NCI-H1436 (cell line): ENCODE results near the gene LAMB1.
A peak's percentile ranks its signal among the peaks of the same experiment; 100 is the strongest.
"Not testable (repeated sequence)": the region's sequence is repeated elsewhere in the genome, so short reads cannot be mapped to it uniquely, and the experiment has no call there.

Experiments used
- DNase-seq: peaks from one replicate; lab custom pipeline; 2025; lab: John Stamatoyannopoulos, UW

The LAMB1 gene

GRCh38 chr7:108002726-108003598 is at the start of gene LAMB1:
TSS of gene LAMB1 (minus strand) at chr7:108003161. CDS start at chr7:108002885, 276 bp downstream.
- DNase-seq = peak; percentile 38

GRCh38 chr7:108051454-108051853 is 48.5 kb upstream of the LAMB1 start:
- no peak for DNase-seq

GRCh38 chr7:108049962-108050361 is 47.0 kb upstream of the LAMB1 start:
- DNase-seq = no peak

GRCh38 chr7:108048422-108048821 is 45.5 kb upstream of the LAMB1 start:
- DNase-seq = no peak

GRCh38 chr7:108046952-108047506 is 44.1 kb upstream of the LAMB1 start:
- DNase-seq = no peak

GRCh38 chr7:108045669-108046068 is 42.7 kb upstream of the LAMB1 start:
- DNase-seq = no peak

- DNase-seq = no peak
These were observed 42.2 kb upstream of the LAMB1 start for GRCh38 chr7:108045154-108045553.

- DNase-seq = no peak
These were observed 41.4 kb upstream of the LAMB1 start for GRCh38 chr7:108044345-108044744.

GRCh38 chr7:108038986-108039385 is 36.0 kb upstream of the LAMB1 start:
- DNase-seq = no peak

- no peak for DNase-seq
These were observed 34.8 kb upstream of the LAMB1 start for GRCh38 chr7:108037741-108038140.

- no peak for DNase-seq
These were observed 34.2 kb upstream of the LAMB1 start for GRCh38 chr7:108037140-108037539.

- no peak for DNase-seq
These were observed 31.6 kb upstream of the LAMB1 start for GRCh38 chr7:108034586-108034985.

- DNase-seq = no peak
These were observed 31.0 kb upstream of the LAMB1 start for GRCh38 chr7:108033776-108034497.

- DNase-seq = not testable (repeated sequence)
These were observed 30.3 kb upstream of the LAMB1 start for GRCh38 chr7:108033309-108033708.

GRCh38 chr7:108030516-108030915 is 27.6 kb upstream of the LAMB1 start:
- no peak for DNase-seq

- DNase-seq = no peak
These were observed 26.1 kb upstream of the LAMB1 start for GRCh38 chr7:108029034-108029433.

- DNase-seq = no peak
These were observed 25.1 kb upstream of the LAMB1 start for GRCh38 chr7:108028111-108028510.

GRCh38 chr7:108027239-108027638 is 24.3 kb upstream of the LAMB1 start:
- DNase-seq = no peak

- DNase-seq = no peak
These were observed 23.7 kb upstream of the LAMB1 start for GRCh38 chr7:108026647-108027046.

- DNase-seq = no peak
These were observed 23.2 kb upstream of the LAMB1 start for GRCh38 chr7:108026116-108026515.

- no peak for DNase-seq
These were observed 21.6 kb upstream of the LAMB1 start for GRCh38 chr7:108024538-108024937.

- DNase-seq = no peak
These were observed 17.6 kb upstream of the LAMB1 start for GRCh38 chr7:108020585-108020984.

- no peak for DNase-seq
These were observed 15.7 kb upstream of the LAMB1 start for GRCh38 chr7:108018668-108019067.
